Neural crest cell (in vitro differentiated cells): ENCODE measurements around the gene WHRN. TPM values are rescaled to one million over a fixed set of nuclear protein-coding genes. Genes with fewer than 3 reads are reported as not detected.

Experiments
- DNase-seq: peaks from one replicate; pipeline ENCODE4 v3.0.0; 2021; ENCODE audit warnings: low read depth, mixed read lengths, low spot score
- H3K27ac Mint-ChIP-seq: one replicate; pipeline ENCODE4 v1.8.0; 2021; ENCODE audit warnings: mild to moderate bottlenecking, mixed read lengths; ENCODE audit not compliant: unreplicated experiment
- H3K27me3 Mint-ChIP-seq: 2 replicates; pipeline ENCODE4 v1.8.0; 2021; ENCODE audit warnings: low read depth, mild to moderate bottlenecking, mixed read lengths
- H3K36me3 Mint-ChIP-seq: 2 replicates; pipeline ENCODE4 v1.8.0; 2021; ENCODE audit warnings: low read depth, mild to moderate bottlenecking, mixed read lengths
- H3K4me1 Mint-ChIP-seq: 2 replicates; pipeline ENCODE4 v1.8.0; 2021; ENCODE audit warnings: mixed read lengths
- H3K4me3 Mint-ChIP-seq: one replicate; pipeline ENCODE4 v1.8.0; 2021; ENCODE audit warnings: mild to moderate bottlenecking, mixed read lengths
- H3K9me3 Mint-ChIP-seq: 2 replicates; pipeline ENCODE4 v1.8.0; 2021; ENCODE audit warnings: mixed read lengths
- total RNA-seq: library from RNA; stranded (reverse); gene quantifications from 2 replicates; pipeline ENCODE4 v1.2.1, GENCODE V29; 2021
- TF ChIP-seq, protein P1 (sequence below): fragments of 200-600 bp; sonication (generic); conservative IDR thresholded peaks from 2 replicates; pipeline ENCODE4 v1.5.0; 2021; ENCODE audit warnings: antibody characterized with exemption, mild to moderate bottlenecking

Gene WHRN
- total RNA-seq, 1 donor from 2014 or later = 8.9 TPM

DNA sequence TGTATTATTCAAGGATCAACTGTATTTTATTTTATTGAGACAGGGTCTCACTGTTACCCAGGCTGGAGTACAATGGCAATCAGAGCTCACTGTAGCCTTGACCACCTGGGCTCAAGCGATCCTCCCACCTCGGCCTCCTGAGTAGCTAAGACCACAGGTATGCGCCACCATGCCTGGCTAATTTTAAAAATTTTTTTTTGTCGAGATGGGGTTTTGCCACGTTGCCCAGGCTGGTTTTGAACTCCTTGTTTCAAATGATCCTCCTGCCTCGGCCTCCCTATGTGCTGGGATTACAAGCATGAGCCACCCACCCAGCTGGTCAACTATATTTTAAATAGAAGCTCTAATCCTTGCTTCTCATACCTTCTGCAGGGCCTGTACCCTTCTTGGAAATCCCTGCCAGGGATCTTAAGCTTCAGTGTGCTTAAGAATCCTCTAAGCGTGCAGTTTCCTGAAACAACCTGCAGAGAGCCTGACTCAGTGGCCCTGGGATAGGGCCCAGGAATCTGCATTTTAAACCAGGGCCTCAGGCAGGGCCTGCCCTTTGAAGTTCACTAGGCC, 120.4 kb downstream of the WHRN start:
- H3K4me1 Mint-ChIP-seq = peaks cover 63% of the 10 kb centered on the region
- DNase-seq = no peak

DNA sequence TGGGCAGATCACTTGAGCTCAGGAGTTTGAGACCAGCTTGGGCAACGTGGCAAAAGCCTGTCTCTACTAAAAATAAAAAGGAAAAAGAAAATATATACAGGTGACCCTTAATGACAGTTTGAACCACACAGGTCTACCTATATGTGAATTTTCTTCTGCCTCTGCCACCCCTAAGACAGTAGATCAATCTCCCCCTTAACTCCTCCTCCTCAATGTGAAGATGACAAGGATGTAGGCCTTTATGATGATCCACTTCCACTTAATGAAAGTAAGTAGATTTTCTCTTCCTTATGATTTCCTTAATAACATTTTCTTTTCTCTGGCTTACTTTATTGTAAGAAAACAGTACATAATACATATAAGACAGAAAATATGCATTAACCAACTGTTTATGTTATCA, 120.9 kb downstream of the WHRN start:
- TF ChIP-seq, protein P1, sequence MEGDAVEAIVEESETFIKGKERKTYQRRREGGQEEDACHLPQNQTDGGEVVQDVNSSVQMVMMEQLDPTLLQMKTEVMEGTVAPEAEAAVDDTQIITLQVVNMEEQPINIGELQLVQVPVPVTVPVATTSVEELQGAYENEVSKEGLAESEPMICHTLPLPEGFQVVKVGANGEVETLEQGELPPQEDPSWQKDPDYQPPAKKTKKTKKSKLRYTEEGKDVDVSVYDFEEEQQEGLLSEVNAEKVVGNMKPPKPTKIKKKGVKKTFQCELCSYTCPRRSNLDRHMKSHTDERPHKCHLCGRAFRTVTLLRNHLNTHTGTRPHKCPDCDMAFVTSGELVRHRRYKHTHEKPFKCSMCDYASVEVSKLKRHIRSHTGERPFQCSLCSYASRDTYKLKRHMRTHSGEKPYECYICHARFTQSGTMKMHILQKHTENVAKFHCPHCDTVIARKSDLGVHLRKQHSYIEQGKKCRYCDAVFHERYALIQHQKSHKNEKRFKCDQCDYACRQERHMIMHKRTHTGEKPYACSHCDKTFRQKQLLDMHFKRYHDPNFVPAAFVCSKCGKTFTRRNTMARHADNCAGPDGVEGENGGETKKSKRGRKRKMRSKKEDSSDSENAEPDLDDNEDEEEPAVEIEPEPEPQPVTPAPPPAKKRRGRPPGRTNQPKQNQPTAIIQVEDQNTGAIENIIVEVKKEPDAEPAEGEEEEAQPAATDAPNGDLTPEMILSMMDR = no peak
- Mint-ChIP-seq H3K27ac (no peak overlapping the region), H3K4me3 (peak overlapping the region; percentile 54), H3K9me3 (no peaks in the 10 kb centered on the region), H3K36me3 (peaks cover 3% of the 10 kb centered on the region), H3K4me1 (peaks cover 63% of the 10 kb centered on the region), H3K27me3 (no peaks in the 10 kb centered on the region)
- no peak for DNase-seq

More for the DNA sequence above, 120.4 kb downstream of the WHRN start:
- Mint-ChIP-seq H3K27ac (no peak overlapping the region), H3K9me3 (no peaks in the 10 kb centered on the region), H3K27me3 (no peaks in the 10 kb centered on the region), H3K4me3 (peak overlapping the region; percentile 85), H3K36me3 (peaks cover 3% of the 10 kb centered on the region)
- TF ChIP-seq, protein P1 = no peak

DNA sequence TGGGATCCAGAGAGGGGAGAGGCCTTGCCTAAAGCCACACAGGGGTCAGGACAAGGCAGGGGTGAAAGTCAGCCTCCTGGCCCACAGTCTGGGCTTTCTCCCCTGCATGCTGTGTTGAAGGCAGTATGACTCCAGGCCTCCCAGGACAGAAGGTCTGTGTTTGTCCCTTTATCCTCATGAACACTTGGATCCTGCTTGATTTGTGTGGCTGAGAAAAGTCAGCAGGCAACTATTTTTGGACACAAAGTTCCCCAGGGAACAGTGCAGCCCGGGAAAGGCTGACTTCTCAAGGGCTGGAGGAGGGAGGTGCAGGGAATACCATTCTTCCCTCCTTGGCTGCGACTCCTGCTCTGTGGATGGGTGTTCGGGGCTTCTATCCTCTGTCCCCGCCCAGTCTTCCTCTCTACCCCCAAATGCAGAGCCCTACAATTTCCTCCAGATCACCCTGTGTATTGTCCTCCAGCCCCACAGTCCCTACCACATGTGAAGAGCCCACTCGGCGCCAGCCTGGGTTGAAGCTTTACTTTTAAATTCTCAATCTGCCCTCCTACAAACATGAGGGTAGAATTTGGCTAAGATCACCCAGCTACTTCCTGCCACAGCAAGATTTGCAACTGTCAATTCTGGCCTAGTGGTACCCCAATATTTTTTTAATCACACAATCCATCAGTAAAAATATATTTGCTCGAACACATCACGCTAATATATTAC, 121.6 kb downstream of the WHRN start:
- no peak for DNase-seq
- Mint-ChIP-seq H3K36me3 (peaks cover 3% of the 10 kb centered on the region), H3K4me1 (peaks cover 59% of the 10 kb centered on the region), H3K27ac (peak overlapping the region; percentile 97), H3K27me3 (no peaks in the 10 kb centered on the region), H3K9me3 (no peaks in the 10 kb centered on the region), H3K4me3 (peak overlapping the region; percentile 34)
- TF ChIP-seq, protein P1 = no peak

DNA sequence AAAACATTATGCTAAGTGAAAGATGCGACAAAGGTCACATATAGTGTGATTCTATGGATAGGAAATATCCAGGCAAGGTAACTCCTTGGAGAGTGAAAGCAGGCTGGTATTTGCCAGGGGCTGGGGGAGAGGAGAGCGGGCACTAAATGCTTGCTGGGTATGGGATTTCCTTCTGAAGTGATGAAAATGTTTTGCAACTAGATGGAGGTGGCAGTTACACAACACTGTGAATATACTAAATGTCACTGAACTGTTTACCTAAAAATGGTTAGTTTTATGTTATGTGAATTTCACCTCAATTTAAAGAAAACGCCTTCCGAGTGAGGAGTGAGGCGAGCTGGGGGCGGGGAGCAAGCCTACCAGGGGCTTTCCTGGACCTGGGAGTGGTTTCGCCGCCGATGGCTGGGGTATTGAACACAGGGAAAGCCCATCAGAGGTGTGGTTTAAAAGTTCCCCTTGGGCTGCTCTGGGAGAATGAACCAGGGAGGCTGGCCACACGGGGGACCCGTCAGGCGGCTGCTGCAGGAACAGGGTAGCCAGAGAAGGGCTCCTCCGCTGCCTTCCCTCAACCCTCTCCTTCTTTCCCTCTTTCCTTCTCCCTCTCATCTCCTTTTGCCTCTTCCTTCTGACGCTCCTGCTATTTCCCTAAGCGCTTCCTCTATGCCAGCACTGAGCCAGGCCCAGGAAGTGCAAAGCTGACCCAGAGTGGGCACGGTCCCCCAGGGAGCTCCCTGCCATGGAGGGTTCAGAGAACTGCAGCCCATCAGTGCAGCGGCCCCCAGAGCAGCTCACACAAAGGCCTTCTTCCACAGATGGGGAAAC, 122.4 kb downstream of the WHRN start:
- H3K9me3 Mint-ChIP-seq = no peaks in the 10 kb centered on the region
- H3K36me3 Mint-ChIP-seq = peaks cover 3% of the 10 kb centered on the region
- no peak for DNase-seq
- H3K4me1 Mint-ChIP-seq = peaks cover 51% of the 10 kb centered on the region
- TF ChIP-seq, protein P1 = no peak
- H3K27ac Mint-ChIP-seq = peak overlapping the region; percentile 97
- no peaks in the 10 kb centered on the region for H3K27me3 Mint-ChIP-seq
- H3K4me3 Mint-ChIP-seq = no peak overlapping the region

DNA sequence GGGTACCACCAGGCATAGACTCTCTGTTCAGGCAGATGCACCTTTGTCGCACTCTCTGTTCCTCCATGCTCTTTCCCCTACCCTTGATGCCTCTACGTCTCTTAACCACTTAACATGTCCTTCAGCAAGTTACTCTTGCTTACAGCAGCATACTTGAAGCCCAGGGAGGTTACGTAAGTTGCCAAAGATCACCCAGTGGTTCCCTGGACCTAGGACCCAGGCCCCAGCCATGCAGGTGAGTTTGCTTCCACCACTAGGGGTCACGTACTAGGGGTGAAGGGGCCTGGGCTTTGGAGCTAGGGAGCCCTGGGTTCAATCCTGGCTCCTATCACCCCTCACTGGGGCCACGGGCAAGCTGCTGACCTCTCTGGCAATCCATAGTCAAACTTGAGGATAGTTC, 126.4 kb downstream of the WHRN start:
- Mint-ChIP-seq H3K4me3 (no peak overlapping the region), H3K27me3 (no peaks in the 10 kb centered on the region), H3K36me3 (peaks cover 3% of the 10 kb centered on the region), H3K4me1 (peaks cover 24% of the 10 kb centered on the region), H3K27ac (peak overlapping the region; percentile 28), H3K9me3 (no peaks in the 10 kb centered on the region)
- no peak for DNase-seq
- TF ChIP-seq, protein P1 = no peak
